PC-3 (cell line): Measurements from ENCODE around the gene CBX6.

Source experiments
- EZH2phosphoT487 ChIP-seq: fragments of 300-600 bp; sonication (generic); IDR thresholded peaks from 2 replicates; pipeline ENCODE4 v1.6.1; 2018; ENCODE audit warnings: mild to moderate bottlenecking, antibody characterized with exemption, low read length, borderline replicate concordance
- TF ChIP-seq, protein P1 (sequence below): fragments of 300-600 bp; sonication (generic); conservative IDR thresholded peaks from 2 replicates; pipeline ENCODE4 v1.5.1; 2017; ENCODE audit warnings: antibody characterized with exemption, low read depth, mild to moderate bottlenecking, low read length

DNA sequence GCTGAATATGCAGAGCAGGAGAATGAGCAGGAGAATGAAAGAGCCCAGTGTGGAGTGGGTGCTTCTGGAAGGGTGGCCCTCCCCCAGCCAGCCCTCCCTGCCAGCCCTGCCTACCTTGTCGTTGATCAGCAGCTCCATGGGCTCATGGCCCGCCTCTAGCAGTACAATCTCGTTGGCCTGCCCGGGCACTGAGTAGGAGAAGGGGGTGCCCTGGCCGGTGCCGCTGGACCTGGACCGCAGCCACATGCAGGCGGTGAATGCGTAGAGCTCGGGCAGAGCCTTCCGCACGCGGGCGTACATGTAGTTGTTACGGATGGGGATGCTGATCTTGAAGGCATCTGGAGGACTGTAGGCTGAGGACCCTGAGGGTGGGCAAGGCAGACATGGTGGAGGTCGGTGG lies 45.6 kb downstream of the CBX6 start:
- TF ChIP-seq, protein P1, sequence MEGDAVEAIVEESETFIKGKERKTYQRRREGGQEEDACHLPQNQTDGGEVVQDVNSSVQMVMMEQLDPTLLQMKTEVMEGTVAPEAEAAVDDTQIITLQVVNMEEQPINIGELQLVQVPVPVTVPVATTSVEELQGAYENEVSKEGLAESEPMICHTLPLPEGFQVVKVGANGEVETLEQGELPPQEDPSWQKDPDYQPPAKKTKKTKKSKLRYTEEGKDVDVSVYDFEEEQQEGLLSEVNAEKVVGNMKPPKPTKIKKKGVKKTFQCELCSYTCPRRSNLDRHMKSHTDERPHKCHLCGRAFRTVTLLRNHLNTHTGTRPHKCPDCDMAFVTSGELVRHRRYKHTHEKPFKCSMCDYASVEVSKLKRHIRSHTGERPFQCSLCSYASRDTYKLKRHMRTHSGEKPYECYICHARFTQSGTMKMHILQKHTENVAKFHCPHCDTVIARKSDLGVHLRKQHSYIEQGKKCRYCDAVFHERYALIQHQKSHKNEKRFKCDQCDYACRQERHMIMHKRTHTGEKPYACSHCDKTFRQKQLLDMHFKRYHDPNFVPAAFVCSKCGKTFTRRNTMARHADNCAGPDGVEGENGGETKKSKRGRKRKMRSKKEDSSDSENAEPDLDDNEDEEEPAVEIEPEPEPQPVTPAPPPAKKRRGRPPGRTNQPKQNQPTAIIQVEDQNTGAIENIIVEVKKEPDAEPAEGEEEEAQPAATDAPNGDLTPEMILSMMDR: no peak
- no peak for TF ChIP-seq EZH2phosphoT487
